HEK293T (cell line): Measurements from ENCODE around the gene PRKCH.

Source experiments
- BHLHE40 ChIP-seq: fragments of 450-650 bp; IDR thresholded peaks from 2 replicates; pipeline ENCODE4 v1.6.1; 2016; ENCODE audit warnings: mild to moderate bottlenecking, moderate library complexity, borderline replicate concordance
- ELF4 ChIP-seq: fragments of 450-650 bp; IDR thresholded peaks from 2 replicates; pipeline ENCODE4 v1.6.1; 2017; ENCODE audit warnings: antibody characterized with exemption
- FOXA1 ChIP-seq: fragments of 450-650 bp; IDR thresholded peaks from 2 replicates; pipeline ENCODE4 v1.6.1; 2016; ENCODE audit warnings: mild to moderate bottlenecking
- FOXM1 ChIP-seq: fragments of 450-650 bp; IDR thresholded peaks from 2 replicates; pipeline ENCODE4 v1.6.1; 2017; ENCODE audit warnings: mild to moderate bottlenecking, borderline replicate concordance
- HDGF ChIP-seq: fragments of 450-650 bp; IDR thresholded peaks from 2 replicates; pipeline ENCODE4 v1.6.1; 2017; ENCODE audit warnings: antibody characterized with exemption, borderline replicate concordance
- L3MBTL2 ChIP-seq: fragments of 450-650 bp; conservative IDR thresholded peaks from 2 replicates; pipeline ENCODE4 v1.6.1; 2016; ENCODE audit warnings: mild to moderate bottlenecking
- LEF1 ChIP-seq: fragments of 450-650 bp; IDR thresholded peaks from 2 replicates; pipeline ENCODE4 v1.6.1; 2017; ENCODE audit warnings: mild to moderate bottlenecking, borderline replicate concordance
- SP1 ChIP-seq: fragments of 450-650 bp; IDR thresholded peaks from 2 replicates; pipeline ENCODE4 v1.6.1; 2017
- SUZ12 ChIP-seq: fragments of 450-650 bp; IDR thresholded peaks from 2 replicates; pipeline ENCODE4 v1.6.1; 2016; ENCODE audit warnings: mild to moderate bottlenecking
- TARDBP ChIP-seq: fragments of 450-650 bp; IDR thresholded peaks from 2 replicates; pipeline ENCODE4 v1.6.1; 2016
- ZNF384 ChIP-seq: fragments of 450-650 bp; IDR thresholded peaks from 2 replicates; pipeline ENCODE4 v1.6.1; 2016

GRCh38 chr14:61564618-61565091, 243.3 kb downstream of the PRKCH start:
- no peak for TF ChIP-seq SP1
- no peak for TF ChIP-seq LEF1
- no peak for TF ChIP-seq ELF4
- no peak for TF ChIP-seq FOXA1
- TF ChIP-seq SUZ12 = no peak
- no peak for TF ChIP-seq ZNF384
- no peak for TF ChIP-seq FOXM1
- TF ChIP-seq TARDBP = no peak
- TF ChIP-seq BHLHE40 = no peak
- TF ChIP-seq L3MBTL2 = no peak
- no peak for TF ChIP-seq HDGF
